Astrocyte of the cerebellum (primary cell): ENCODE measurements around the gene AK8.

Experiments used
- DNase-seq: peaks from one replicate; pipeline ENCODE4 v3.0.0-alpha.2; 2011; ENCODE audit warnings: low read depth
- H3K4me3 ChIP-seq: 2 replicates; pipeline ENCODE4 v1.5.1; 2011; ENCODE audit warnings: mild to moderate bottlenecking, low read depth, low read length, moderate library complexity
- in situ Hi-C: cut with HindIII; loops from 2 replicates; pipeline ENCODE4 v1.10.0; 2017; ENCODE audit warnings: low sequenced_read_pairs
- TF ChIP-seq, protein P1 (sequence below): IDR thresholded peaks from 2 replicates; pipeline ENCODE4 v1.5.1; 2012; ENCODE audit warnings: low read length, low read depth, moderate library complexity, mild to moderate bottlenecking; ENCODE audit errors: missing control alignments

AK8 gene

GRCh38 chr9:132753593-132753880 lies 124.5 kb downstream of the AK8 start:
- in situ Hi-C loops = no loop called here
- no peak overlapping the region for H3K4me3 ChIP-seq
- TF ChIP-seq, protein P1, sequence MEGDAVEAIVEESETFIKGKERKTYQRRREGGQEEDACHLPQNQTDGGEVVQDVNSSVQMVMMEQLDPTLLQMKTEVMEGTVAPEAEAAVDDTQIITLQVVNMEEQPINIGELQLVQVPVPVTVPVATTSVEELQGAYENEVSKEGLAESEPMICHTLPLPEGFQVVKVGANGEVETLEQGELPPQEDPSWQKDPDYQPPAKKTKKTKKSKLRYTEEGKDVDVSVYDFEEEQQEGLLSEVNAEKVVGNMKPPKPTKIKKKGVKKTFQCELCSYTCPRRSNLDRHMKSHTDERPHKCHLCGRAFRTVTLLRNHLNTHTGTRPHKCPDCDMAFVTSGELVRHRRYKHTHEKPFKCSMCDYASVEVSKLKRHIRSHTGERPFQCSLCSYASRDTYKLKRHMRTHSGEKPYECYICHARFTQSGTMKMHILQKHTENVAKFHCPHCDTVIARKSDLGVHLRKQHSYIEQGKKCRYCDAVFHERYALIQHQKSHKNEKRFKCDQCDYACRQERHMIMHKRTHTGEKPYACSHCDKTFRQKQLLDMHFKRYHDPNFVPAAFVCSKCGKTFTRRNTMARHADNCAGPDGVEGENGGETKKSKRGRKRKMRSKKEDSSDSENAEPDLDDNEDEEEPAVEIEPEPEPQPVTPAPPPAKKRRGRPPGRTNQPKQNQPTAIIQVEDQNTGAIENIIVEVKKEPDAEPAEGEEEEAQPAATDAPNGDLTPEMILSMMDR = no peak
- DNase-seq = no peak

DNA sequence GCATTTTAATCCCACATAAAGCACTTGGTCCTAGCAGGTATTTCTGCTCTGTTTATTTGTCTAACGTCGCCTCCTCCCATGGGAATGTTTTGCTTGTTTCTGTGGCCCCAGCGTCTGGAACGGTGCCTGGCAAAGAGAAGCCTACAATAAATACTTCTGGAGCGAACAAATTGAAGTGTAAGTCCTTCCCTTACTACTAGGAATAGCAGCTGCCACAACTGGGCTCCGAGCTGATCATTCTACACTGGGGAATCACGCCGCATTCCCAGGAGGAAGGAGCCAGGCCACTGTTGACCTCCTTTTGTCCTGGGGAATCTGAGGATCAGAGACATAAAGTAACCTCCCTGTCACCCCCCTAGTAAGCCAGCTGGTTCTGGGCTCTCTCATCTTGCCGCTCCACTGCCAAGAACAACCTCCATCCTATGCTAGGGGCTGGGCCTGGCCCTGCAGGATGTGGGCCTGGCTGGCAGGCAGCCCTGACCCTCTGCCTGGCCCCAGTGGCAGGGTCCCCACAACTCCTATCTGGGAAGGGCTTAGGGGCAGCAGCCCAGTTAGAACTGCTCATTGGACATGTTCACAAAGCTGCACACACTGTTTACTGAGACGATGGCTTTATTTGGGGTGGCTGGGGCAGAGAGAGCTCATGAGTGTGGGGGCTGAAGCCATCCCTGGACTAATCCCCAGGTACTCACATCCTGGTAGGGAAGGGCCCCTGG lies 125.0 kb downstream of the AK8 start:
- TF ChIP-seq, protein P1 = no peak
- no peak for DNase-seq
- H3K4me3 ChIP-seq = no peak overlapping the region
- in situ Hi-C loops = no loop called here

DNA sequence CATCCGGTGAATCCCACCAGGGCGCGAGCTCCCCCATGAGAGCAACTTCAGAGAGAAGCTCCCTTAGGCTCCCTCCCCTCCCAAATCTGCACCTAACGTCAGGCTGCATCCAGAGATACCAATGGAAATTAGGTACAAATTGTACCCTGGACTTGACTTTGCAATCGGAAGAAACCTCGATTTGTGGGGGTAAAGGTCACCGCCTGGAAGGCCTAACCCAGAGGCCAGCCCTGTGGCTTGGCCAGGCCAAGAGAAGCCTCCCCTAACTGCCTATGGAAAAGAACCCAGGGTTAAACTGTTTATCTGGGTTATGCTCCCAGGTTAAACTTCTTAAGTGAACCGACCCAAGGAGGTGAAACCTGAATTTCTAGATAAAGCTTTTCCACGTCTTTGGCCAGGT lies 127.4 kb downstream of the AK8 start:
- H3K4me3 ChIP-seq = no peak overlapping the region
- in situ Hi-C loops = no loop called here
- TF ChIP-seq, protein P1 = no peak
- no peak for DNase-seq

DNA sequence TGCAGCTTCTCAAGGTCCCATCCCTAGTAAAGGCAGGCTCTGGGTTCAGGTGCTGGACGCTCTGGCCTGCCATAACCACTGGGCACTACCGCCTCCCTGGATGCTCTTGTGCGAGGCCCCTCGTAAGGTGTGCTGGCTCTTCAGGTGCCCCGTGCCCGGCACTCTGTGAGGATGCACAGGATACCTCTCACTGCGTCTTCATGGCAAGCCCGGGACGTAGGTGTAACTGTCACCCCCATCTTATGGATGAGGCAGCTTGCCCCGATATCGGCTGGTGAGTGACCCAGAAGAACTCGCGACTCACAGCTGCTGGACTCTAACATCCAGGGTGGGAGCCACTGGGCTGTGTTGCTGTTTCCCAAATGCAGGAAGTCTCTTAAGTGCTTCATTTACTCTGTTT lies 128.8 kb downstream of the AK8 start:
- in situ Hi-C loops = no loop called here
- TF ChIP-seq, protein P1 = no peak
- no peak overlapping the region for H3K4me3 ChIP-seq
- no peak for DNase-seq

DNA sequence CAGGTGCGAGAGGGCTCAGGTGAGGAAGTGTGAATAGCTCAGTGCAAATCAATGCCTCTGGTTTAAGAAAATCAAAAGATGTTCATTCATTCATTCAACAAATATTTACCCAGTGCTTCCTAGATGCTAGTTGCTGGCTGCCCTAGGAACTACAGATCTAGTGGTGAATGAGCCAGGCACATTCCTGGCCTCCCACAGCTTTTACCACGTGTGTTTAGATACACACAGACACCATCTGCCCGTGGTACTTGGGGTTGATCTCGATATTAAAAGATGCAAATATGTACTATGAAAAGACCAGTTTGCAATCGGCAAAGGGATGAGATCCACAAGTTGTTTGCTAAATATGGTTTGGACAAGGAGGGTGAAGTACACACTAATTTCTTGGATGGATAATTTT lies 129.6 kb downstream of the AK8 start:
- no peak for DNase-seq
- in situ Hi-C loops = no loop called here
- H3K4me3 ChIP-seq = no peak overlapping the region
- TF ChIP-seq, protein P1 = no peak

- H3K4me3 ChIP-seq = no peak overlapping the region
- no peak for DNase-seq
- TF ChIP-seq, protein P1 = no peak
- in situ Hi-C loops = no loop called here
Measured at GRCh38 chr9:132745756-132746709, 132.1 kb downstream of the AK8 start.
